Liver (tissue), 9 donors: ENCODE measurements around the gene TUBGCP6. TPM values are rescaled to one million over a fixed set of nuclear protein-coding genes. Genes with fewer than 3 reads are reported as not detected.

Source experiments
- DNase-seq: peaks from one replicate; pipeline ENCODE4 v3.0.0-alpha.2; 2017; ENCODE audit warnings: low spot score
- H3K27ac ChIP-seq, 2 donors: one replicate each; pipeline ENCODE4 v1.7.0; 2013; ENCODE audit warnings: inconsistent platforms in 2 of 2, low read length in 2 of 2, control low read depth in 1 of 2, low read depth in 1 of 2, mild to moderate bottlenecking in 1 of 2
- H3K27me3 ChIP-seq, 4 donors: one replicate each; pipeline versions ENCODE4 v1.6.1 to v1.7.0; 2013; ENCODE audit warnings: low read length in 3 of 4, inconsistent platforms in 1 of 4, mild to moderate bottlenecking in 1 of 4, moderate library complexity in 1 of 4; ENCODE audit not compliant: control insufficient read depth in 4 of 4, insufficient read depth in 4 of 4
- H3K36me3 ChIP-seq, 4 donors: one replicate each; pipeline versions ENCODE4 v1.6.1 to v1.7.0; 2013; ENCODE audit warnings: low read length in 3 of 4, mild to moderate bottlenecking in 3 of 4, low read depth in 1 of 4, moderate library complexity in 1 of 4; ENCODE audit not compliant: control insufficient read depth in 4 of 4, insufficient read depth in 3 of 4
- H3K4me1 ChIP-seq, 4 donors: one replicate each; pipeline versions ENCODE4 v1.6.1 to v1.7.0; 2013; ENCODE audit warnings: low read length in 3 of 4, mild to moderate bottlenecking in 3 of 4, moderate library complexity in 1 of 4; ENCODE audit not compliant: control insufficient read depth in 4 of 4, insufficient read depth in 4 of 4
- H3K4me3 ChIP-seq, 3 donors: one replicate each; pipeline versions ENCODE4 v1.6.1 to v1.7.0; 2013; ENCODE audit warnings: low read length in 3 of 3, control low read depth in 1 of 3, low read depth in 1 of 3, mild to moderate bottlenecking in 1 of 3
- H3K9ac ChIP-seq, 2 donors: one replicate each; pipeline ENCODE4 v1.7.0; 2013; ENCODE audit warnings: low read length in 2 of 2, mild to moderate bottlenecking in 2 of 2, moderate library complexity in 2 of 2, control low read depth in 1 of 2, low read depth in 1 of 2
- H3K9me3 ChIP-seq, 4 donors: one replicate each; pipeline versions ENCODE4 v1.6.1 to v1.7.0; 2013; ENCODE audit warnings: low read length in 3 of 4; ENCODE audit not compliant: control insufficient read depth in 4 of 4
- ATF3 ChIP-seq: IDR thresholded peaks from 2 replicates; pipeline ENCODE4 v1.6.1; 2016; ENCODE audit warnings: antibody characterized with exemption
- CTCF ChIP-seq: fragments of 150-350 bp; IDR thresholded peaks from 2 replicates; pipeline ENCODE4 v1.5.1; 2017; ENCODE audit warnings: improper control_type of control experiment, low read depth, low read length; ENCODE audit not compliant: missing input control
- EGR1 ChIP-seq, 2 donors: IDR thresholded peaks; 2 replicates each; pipeline ENCODE4 v1.6.1; 2016 to 2018; ENCODE audit warnings: antibody characterized with exemption in 2 of 2, low read depth in 2 of 2
- FOXA1 ChIP-seq: IDR thresholded peaks from 2 replicates; pipeline ENCODE4 v1.6.1; 2016; ENCODE audit warnings: antibody characterized with exemption
- FOXA2 ChIP-seq: IDR thresholded peaks from 2 replicates; pipeline ENCODE4 v1.6.1; 2016; ENCODE audit warnings: antibody characterized with exemption
- GABPA ChIP-seq, 2 donors: IDR thresholded peaks in 1 of 2; conservative IDR thresholded peaks in 1 of 2; 2 replicates each; pipeline ENCODE4 v1.6.1; 2016; ENCODE audit warnings: antibody characterized with exemption in 2 of 2, mild to moderate bottlenecking in 1 of 2, moderate library complexity in 1 of 2
- HNF4A ChIP-seq, 2 donors: conservative IDR thresholded peaks; 2 replicates each; pipeline ENCODE4 v1.6.1; 2016; ENCODE audit warnings: antibody characterized with exemption in 2 of 2, mild to moderate bottlenecking in 2 of 2
- HNF4G ChIP-seq: IDR thresholded peaks from 2 replicates; pipeline ENCODE4 v1.6.1; 2016; ENCODE audit warnings: antibody characterized with exemption
- JUND ChIP-seq, 2 donors: IDR thresholded peaks; 2 replicates each; pipeline ENCODE4 v1.6.1; 2016; ENCODE audit warnings: antibody characterized with exemption in 2 of 2
- MAX ChIP-seq: IDR thresholded peaks from 2 replicates; pipeline ENCODE4 v1.6.1; 2016; ENCODE audit warnings: antibody characterized with exemption
- NR2F2 ChIP-seq: IDR thresholded peaks from 2 replicates; pipeline ENCODE4 v1.6.1; 2016; ENCODE audit warnings: antibody characterized with exemption
- RAD21 ChIP-seq, 2 donors: IDR thresholded peaks; 2 replicates each; pipeline ENCODE4 v1.6.1; 2016; ENCODE audit warnings: antibody characterized with exemption in 2 of 2, mild to moderate bottlenecking in 2 of 2
- REST ChIP-seq: IDR thresholded peaks from 2 replicates; pipeline ENCODE4 v1.6.1; 2016; ENCODE audit warnings: antibody characterized with exemption, mild to moderate bottlenecking
- RXRA ChIP-seq, 2 donors: IDR thresholded peaks; 2 replicates each; pipeline ENCODE4 v1.6.1; 2017 to 2018; ENCODE audit warnings: antibody characterized with exemption in 2 of 2, mild to moderate bottlenecking in 1 of 2
- SP1 ChIP-seq: IDR thresholded peaks from 2 replicates; pipeline ENCODE4 v1.6.1; 2018; ENCODE audit warnings: antibody characterized with exemption, mild to moderate bottlenecking
- TAF1 ChIP-seq: conservative IDR thresholded peaks from 2 replicates; pipeline ENCODE4 v1.6.1; 2016; ENCODE audit warnings: antibody characterized with exemption, mild to moderate bottlenecking
- YY1 ChIP-seq: IDR thresholded peaks from 2 replicates; pipeline ENCODE4 v1.6.1; 2016; ENCODE audit warnings: antibody characterized with exemption, mild to moderate bottlenecking
- ZBTB33 ChIP-seq: IDR thresholded peaks from 2 replicates; pipeline ENCODE4 v1.6.1; 2016; ENCODE audit warnings: antibody characterized with exemption
- WGBS: extraction: QIAGEN DNeasy Blood & Tissue Kit; methylation state at CpG from one replicate; pipeline ENCODE4 v1.1.7; 2013; 5-methylcytosine and 5-hydroxymethylcytosine counted together
- polyA plus RNA-seq, 2 donors: library from polyadenylated mRNA; stranded (reverse) in 1 of 2; unstranded in 1 of 2; fragments of 200-250 nt in 1 of 2; fragments of >200 nt in 1 of 2; fragmentation: Nextera tagmentation in 1 of 2; extraction: Ambion mirVana in 1 of 2; gene quantifications; one replicate each; pipeline versions ENCODE4 v1.2.1 to v1.2.3, GENCODE V29; 2013 to 2015
- total RNA-seq, 2 donors: library from RNA; depleted of rRNA; stranded (reverse); fragments of >200 nt; gene quantifications; one replicate each; pipeline ENCODE4 v1.2.3, GENCODE V29; 2014
- donor health status: healthy.
- donor health status: healthy.
- donor health status: healthy.
- donor health status: healthy.
- donor health status: healthy.

TUBGCP6 gene
- total and polyA plus RNA-seq, 4 donors: 9.3 to 31.7 (median 16.4) TPM

GRCh38 chr22:50292643-50293440, 48.0 kb upstream of the TUBGCP6 start:
- H3K9me3 ChIP-seq: no peaks in the 10 kb centered on the region
- WGBS: 48% methylated on average over 29 of the region's 29 CpGs
- TF ChIP-seq GABPA (IDR thresholded peaks at IDR 0.05 in 1 of 2, conservative IDR thresholded peaks at IDR 0.05 in 1 of 2) (no peak), JUND (IDR thresholded peaks at IDR 0.05) (no peak), EGR1 (IDR thresholded peaks at IDR 0.05; ENCODE audit: low read depth in 2 of 2) (no peak), ATF3 (no peak), REST (no peak), TAF1 (no peak), HNF4A (conservative IDR thresholded peaks at IDR 0.05) (no peak), SP1 (no peak), MAX (no peak), FOXA1 (no peak), NR2F2 (no peak), ZBTB33 (no peak), YY1 (no peak), FOXA2 (no peak), HNF4G (no peak), RXRA (IDR thresholded peaks at IDR 0.05) (no peak), RAD21 (IDR thresholded peaks at IDR 0.05) (no peak), CTCF (no peak)
- no peak for DNase-seq
- H3K36me3 ChIP-seq: peaks cover 10 to 25% (median 16%) of the 10 kb centered on the region in 4 donors
- peaks cover 37 to 64% (median 51%) of the 10 kb centered on the region in 4 donors for H3K4me1 ChIP-seq
- peak overlapping the region in 1 of 3 donors; percentile 43 for H3K4me3 ChIP-seq
- no peak overlapping the region for H3K9ac ChIP-seq
- peak overlapping the region in 1 of 2 donors; percentile 82 for H3K27ac ChIP-seq
- H3K27me3 ChIP-seq: no peaks in the 10 kb centered on the region
